ENCODE results near the gene MYH9. TPM values are rescaled to one million over a fixed set of nuclear protein-coding genes. Genes with fewer than 3 reads are reported as not detected.

Gene MYH9
- total and polyA plus RNA-seq, 11 donors: 109 to 482 (median 238) TPM

- Histone ChIP-seq H3K4me3 (no peak overlapping the region), H3K27ac (no peak overlapping the region), H3K27me3 (no peaks in the 10 kb centered on the region), H3K9me3 (no peaks in the 10 kb centered on the region), H3K4me1 (peaks cover 0 to 33% (median 3%) of the 10 kb centered on the region in 12 donors), H3K36me3 (no peaks in the 10 kb centered on the region)
- no peak for DNase-seq
- intact Hi-C loops (cut with DNase I): loop anchor here in 2 of 10 donors (5.0 to 10.0 kb wide), 2 partner anchors 38 to 45 kb away; no protein-coding TSS in a partner anchor
- WGBS, 4 donors: 44 to 74% (median 66%) methylated on average over 3 of the region's 3 CpGs
- peak in 1 of 4 donors; percentile 47 for ATAC-seq
- no peak for TF ChIP-seq POLR2A (IDR thresholded peaks at IDR 0.05)
- TF ChIP-seq, protein P1, sequence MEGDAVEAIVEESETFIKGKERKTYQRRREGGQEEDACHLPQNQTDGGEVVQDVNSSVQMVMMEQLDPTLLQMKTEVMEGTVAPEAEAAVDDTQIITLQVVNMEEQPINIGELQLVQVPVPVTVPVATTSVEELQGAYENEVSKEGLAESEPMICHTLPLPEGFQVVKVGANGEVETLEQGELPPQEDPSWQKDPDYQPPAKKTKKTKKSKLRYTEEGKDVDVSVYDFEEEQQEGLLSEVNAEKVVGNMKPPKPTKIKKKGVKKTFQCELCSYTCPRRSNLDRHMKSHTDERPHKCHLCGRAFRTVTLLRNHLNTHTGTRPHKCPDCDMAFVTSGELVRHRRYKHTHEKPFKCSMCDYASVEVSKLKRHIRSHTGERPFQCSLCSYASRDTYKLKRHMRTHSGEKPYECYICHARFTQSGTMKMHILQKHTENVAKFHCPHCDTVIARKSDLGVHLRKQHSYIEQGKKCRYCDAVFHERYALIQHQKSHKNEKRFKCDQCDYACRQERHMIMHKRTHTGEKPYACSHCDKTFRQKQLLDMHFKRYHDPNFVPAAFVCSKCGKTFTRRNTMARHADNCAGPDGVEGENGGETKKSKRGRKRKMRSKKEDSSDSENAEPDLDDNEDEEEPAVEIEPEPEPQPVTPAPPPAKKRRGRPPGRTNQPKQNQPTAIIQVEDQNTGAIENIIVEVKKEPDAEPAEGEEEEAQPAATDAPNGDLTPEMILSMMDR (IDR thresholded peaks at IDR 0.05): no peak
Measured at GRCh38 chr22:36399472-36399778, 11.7 kb upstream of the MYH9 start.

DNA sequence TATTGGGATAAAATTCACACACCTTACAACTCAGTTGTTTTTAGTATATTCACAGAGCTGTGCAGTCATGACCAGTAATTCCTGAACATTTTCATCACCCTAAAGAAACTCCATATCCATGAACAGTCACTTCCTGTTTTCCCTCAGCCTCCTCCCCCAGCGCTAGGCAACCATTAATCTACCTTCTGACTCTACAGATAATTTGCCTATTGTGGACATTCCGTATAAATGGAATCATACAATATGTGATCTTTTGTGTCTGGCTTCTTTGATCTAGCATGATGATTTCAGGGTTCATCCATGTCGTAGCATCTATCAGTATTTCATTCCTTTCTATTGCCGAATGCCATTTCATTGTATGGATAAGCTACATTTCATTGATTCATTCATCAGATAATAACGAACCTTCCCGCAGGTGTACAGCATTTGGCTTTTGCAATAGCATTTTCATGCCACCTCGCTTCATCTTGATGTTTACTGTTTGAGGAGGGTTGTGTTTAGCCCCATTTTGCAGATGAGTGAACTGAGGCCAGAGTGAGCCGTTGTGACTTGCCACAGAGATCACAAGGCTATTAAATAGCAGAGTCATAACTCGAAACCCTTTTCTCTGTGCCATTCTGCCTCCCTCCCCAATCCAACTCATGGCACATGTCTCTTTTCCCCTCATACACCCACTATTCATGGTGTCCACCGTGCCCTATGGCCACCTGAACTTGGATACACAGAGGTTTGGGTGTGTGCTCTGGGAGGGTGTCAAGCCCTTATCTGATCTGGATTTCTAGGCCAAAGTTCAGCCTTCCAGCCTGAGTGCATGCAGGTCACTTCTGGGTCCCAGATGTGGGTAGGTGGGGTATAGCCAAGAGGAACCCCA, 11.1 kb upstream of the MYH9 start:
- Histone ChIP-seq H3K4me3 (no peak overlapping the region), H3K36me3 (no peaks in the 10 kb centered on the region), H3K9me3 (no peaks in the 10 kb centered on the region), H3K27ac (no peak overlapping the region), H3K27me3 (no peaks in the 10 kb centered on the region), H3K4me1 (peaks cover 0 to 34% (median 3%) of the 10 kb centered on the region in 12 donors)
- TF ChIP-seq, protein P1 (IDR thresholded peaks at IDR 0.05): no peak
- no peak for TF ChIP-seq POLR2A (IDR thresholded peaks at IDR 0.05)
- ATAC-seq: no peak
- DNase-seq: no peak
- intact Hi-C loops (cut with DNase I): loop anchor here in 2 of 10 donors (5.0 to 10.0 kb wide), 2 partner anchors 38 to 46 kb away; no protein-coding TSS in a partner anchor
- WGBS, 4 donors: 88 to 92% (median 90%) methylated on average over 10 of the region's 10 CpGs

GRCh38 chr22:36397131-36398093, 9.6 kb upstream of the MYH9 start:
- no peak overlapping the region for H3K4me3 ChIP-seq
- H3K4me1 ChIP-seq: peaks cover 0 to 34% (median 3%) of the 10 kb centered on the region in 12 donors
- H3K27me3 ChIP-seq: no peaks in the 10 kb centered on the region
- TF ChIP-seq POLR2A (IDR thresholded peaks at IDR 0.05): no peak
- TF ChIP-seq, protein P1 (IDR thresholded peaks at IDR 0.05): no peak
- H3K27ac ChIP-seq: no peak overlapping the region
- no peaks in the 10 kb centered on the region for H3K36me3 ChIP-seq
- WGBS, 4 donors: 86 to 89% (median 89%) methylated on average over 13 of the region's 13 CpGs
- intact Hi-C loops (cut with DNase I): loop anchor here in 2 of 10 donors (5.0 to 10.0 kb wide), 2 partner anchors 40 to 47 kb away; no protein-coding TSS in a partner anchor
- DNase-seq: no peak
- H3K9me3 ChIP-seq: no peaks in the 10 kb centered on the region
- ATAC-seq: no peak

Data from heart left ventricle (tissue), 16 donors.